Neural cell (in vitro differentiated cells): ENCODE results near the gene ITLN2. TPM values are rescaled to one million over a fixed set of nuclear protein-coding genes. Genes with fewer than 3 reads are reported as not detected.

Experiments
- H2AFZ ChIP-seq: fragments of 200-600, 300-800 bp; sonication (generic), shearing (Covaris generic); 2 replicates; pipeline ENCODE4 v1.6.0; 2014; ENCODE audit warnings: low read depth, mild to moderate bottlenecking, antibody characterized with exemption, low read length, moderate library complexity
- H3F3A ChIP-seq: fragments of 200-600 bp; shearing (Covaris generic); 2 replicates; pipeline ENCODE4 v1.6.1; 2016; ENCODE audit warnings: mild to moderate bottlenecking, moderate library complexity, mixed read lengths, antibody characterized with exemption, low read length; ENCODE audit not compliant: insufficient read depth, poor library complexity, severe bottlenecking
- H3K27ac ChIP-seq: fragments of 200-600, 300-800 bp; sonication (generic), shearing (Covaris generic); 2 replicates; pipeline ENCODE4 v1.5.1; 2014; ENCODE audit warnings: mild to moderate bottlenecking, low read length, moderate library complexity
- H3K27me3 ChIP-seq: fragments of 300-800, 200-600 bp; sonication (generic), shearing (Covaris generic); 2 replicates; pipeline ENCODE4 v1.6.0; 2014; ENCODE audit warnings: mild to moderate bottlenecking, low read depth, low read length, moderate library complexity; ENCODE audit not compliant: insufficient read depth
- H3K36me3 ChIP-seq: fragments of 300-800, 200-600 bp; sonication (generic), shearing (Covaris generic); 2 replicates; pipeline ENCODE4 v1.5.1; 2014; ENCODE audit warnings: mild to moderate bottlenecking, antibody characterized with exemption, low read length, moderate library complexity; ENCODE audit not compliant: insufficient read depth
- H3K4me2 ChIP-seq: fragments of 300-800, 200-600 bp; sonication (generic), shearing (Covaris generic); 2 replicates; pipeline ENCODE4 v1.6.0; 2014; ENCODE audit warnings: mild to moderate bottlenecking, low read length
- H3K4me3 ChIP-seq: fragments of 300-800, 200-600 bp; sonication (generic), shearing (Covaris generic); 2 replicates; pipeline ENCODE4 v1.5.1; 2014; ENCODE audit warnings: mild to moderate bottlenecking, low read length, moderate library complexity
- H3K79me2 ChIP-seq: fragments of 200-600 bp; shearing (Covaris generic); replicated peaks from 2 replicates; pipeline ENCODE4 v1.6.0; 2014; ENCODE audit warnings: mild to moderate bottlenecking, low read length, moderate library complexity; ENCODE audit not compliant: insufficient read depth
- H3K9ac ChIP-seq: fragments of 300-800, 200-600 bp; sonication (generic), shearing (Covaris generic); 2 replicates; pipeline ENCODE4 v1.6.1; 2016; ENCODE audit warnings: mild to moderate bottlenecking, low read length, mixed read lengths
- H3K9me2 ChIP-seq: fragments of 200-600 bp; shearing (Covaris generic); 2 replicates; pipeline ENCODE4 v1.6.1; 2016; ENCODE audit warnings: mild to moderate bottlenecking, low read length, mixed read lengths; ENCODE audit not compliant: insufficient read depth
- H3K9me3 ChIP-seq: fragments of 200-600, 300-800 bp; sonication (generic), shearing (Covaris generic); 2 replicates; pipeline ENCODE4 v1.6.1; 2016; ENCODE audit warnings: mild to moderate bottlenecking, mixed run types, low read length, moderate library complexity, mixed read lengths
- H4K20me1 ChIP-seq: fragments of 200-600 bp; shearing (Covaris generic); 2 replicates; pipeline ENCODE4 v1.6.1; 2016; ENCODE audit warnings: mild to moderate bottlenecking, mixed run types; ENCODE audit not compliant: insufficient read depth
- EP300 ChIP-seq: fragments of 450-650 bp; conservative IDR thresholded peaks from 2 replicates; pipeline ENCODE4 v1.6.1; 2014; ENCODE audit warnings: antibody characterized with exemption, mild to moderate bottlenecking, moderate library complexity; ENCODE audit not compliant: poor library complexity, severe bottlenecking
- EZH2 ChIP-seq: fragments of 200-600, 300-800 bp; shearing (Covaris generic), sonication (generic); IDR thresholded peaks from 2 replicates; pipeline ENCODE4 v1.6.1; 2014; ENCODE audit warnings: antibody characterized with exemption, low read length, borderline replicate concordance, mild to moderate bottlenecking; ENCODE audit not compliant: insufficient read depth, poor library complexity, severe bottlenecking
- MXI1 ChIP-seq: fragments of 450-650 bp; conservative IDR thresholded peaks from 2 replicates; pipeline ENCODE4 v1.6.1; 2014; ENCODE audit warnings: antibody characterized with exemption, mild to moderate bottlenecking; ENCODE audit not compliant: poor library complexity, severe bottlenecking
- POLR2AphosphoS5 ChIP-seq: IDR thresholded peaks from 2 replicates; pipeline ENCODE4 v1.6.1; 2012
- RAD21 ChIP-seq: fragments of 450-650 bp; conservative IDR thresholded peaks from 2 replicates; pipeline ENCODE4 v1.6.1; 2014; ENCODE audit warnings: antibody characterized with exemption, mild to moderate bottlenecking, moderate library complexity
- SMC3 ChIP-seq: fragments of 450-650 bp; conservative IDR thresholded peaks from 2 replicates; pipeline ENCODE4 v1.6.1; 2014; ENCODE audit warnings: antibody characterized with exemption, mild to moderate bottlenecking, moderate library complexity; ENCODE audit not compliant: poor library complexity
- TAF1 ChIP-seq: IDR thresholded peaks from 2 replicates; pipeline ENCODE4 v1.6.1; 2012; ENCODE audit warnings: low read depth
- polyA plus RNA-seq: library from polyadenylated mRNA; depleted of rRNA; stranded (reverse); fragments of >200 nt; gene quantifications from 2 replicates; pipeline ENCODE4 v1.2.3, GENCODE V29; 2014
- TF ChIP-seq, protein P1 (sequence below): fragments of 450-650 bp; IDR thresholded peaks from 2 replicates; pipeline ENCODE4 v1.5.1; 2014; ENCODE audit warnings: antibody characterized with exemption, mild to moderate bottlenecking, moderate library complexity; ENCODE audit not compliant: poor library complexity, severe bottlenecking
- TF ChIP-seq, protein P2 (sequence below): IDR thresholded peaks from 2 replicates; pipeline ENCODE4 v1.6.1; 2012; ENCODE audit warnings: borderline replicate concordance

Gene ITLN2
- polyA plus RNA-seq, 1 donor from 2014 or later: not detected

DNA sequence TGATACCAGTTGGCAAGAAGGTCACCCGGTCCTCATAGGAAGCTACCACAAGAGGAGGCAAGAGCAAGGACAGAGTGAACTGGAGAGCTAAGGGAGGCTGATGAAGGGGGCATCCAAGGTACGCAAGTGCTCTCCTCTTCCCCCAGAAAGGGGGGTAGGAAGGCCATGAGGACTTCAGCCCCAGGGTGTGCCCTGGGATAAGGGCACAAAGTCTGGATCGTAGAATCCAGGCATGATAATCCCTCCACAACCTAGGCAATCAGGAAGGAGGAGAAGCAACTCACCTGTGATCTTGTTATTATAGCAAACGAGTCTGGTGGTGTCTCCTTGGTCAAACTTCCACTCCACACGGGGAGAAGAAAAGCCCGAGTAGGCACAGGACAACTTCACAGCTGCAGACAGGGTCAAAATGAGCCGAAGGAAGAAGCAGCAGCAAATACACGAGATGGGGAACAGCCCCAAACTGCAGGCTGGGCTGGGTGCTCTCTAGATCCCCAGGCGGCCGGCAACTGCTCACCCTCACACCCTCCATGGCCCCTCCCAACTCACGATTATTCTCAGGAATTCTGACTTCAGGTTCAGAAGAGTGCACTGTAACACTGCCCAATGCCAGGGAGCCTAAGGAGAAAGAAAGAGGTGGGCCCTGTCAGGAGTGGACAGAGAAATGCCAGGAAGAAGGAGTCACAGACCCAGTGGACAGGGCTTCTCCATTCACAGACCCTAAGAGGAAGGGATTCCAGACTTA, 46.3 kb upstream of the ITLN2 start:
- H3K27me3 ChIP-seq: no peaks in the 10 kb centered on the region
- no peaks in the 10 kb centered on the region for H3F3A ChIP-seq
- no peak overlapping the region for H3K4me3 ChIP-seq
- no peak overlapping the region for H3K27ac ChIP-seq
- H3K4me2 ChIP-seq: no peak overlapping the region
- no peaks in the 10 kb centered on the region for H3K9me3 ChIP-seq
- no peaks in the 10 kb centered on the region for H3K9me2 ChIP-seq
- H3K79me2 ChIP-seq: no peaks in the 10 kb centered on the region
- H2AFZ ChIP-seq: no peak overlapping the region
- no peak overlapping the region for H3K9ac ChIP-seq
- no peaks in the 10 kb centered on the region for H3K36me3 ChIP-seq
- TF ChIP-seq MXI1 (no peak), SMC3 (no peak), TAF1 (no peak), EP300 (no peak), EZH2 (no peak), RAD21 (no peak), POLR2AphosphoS5 (no peak)
- TF ChIP-seq, protein P1, sequence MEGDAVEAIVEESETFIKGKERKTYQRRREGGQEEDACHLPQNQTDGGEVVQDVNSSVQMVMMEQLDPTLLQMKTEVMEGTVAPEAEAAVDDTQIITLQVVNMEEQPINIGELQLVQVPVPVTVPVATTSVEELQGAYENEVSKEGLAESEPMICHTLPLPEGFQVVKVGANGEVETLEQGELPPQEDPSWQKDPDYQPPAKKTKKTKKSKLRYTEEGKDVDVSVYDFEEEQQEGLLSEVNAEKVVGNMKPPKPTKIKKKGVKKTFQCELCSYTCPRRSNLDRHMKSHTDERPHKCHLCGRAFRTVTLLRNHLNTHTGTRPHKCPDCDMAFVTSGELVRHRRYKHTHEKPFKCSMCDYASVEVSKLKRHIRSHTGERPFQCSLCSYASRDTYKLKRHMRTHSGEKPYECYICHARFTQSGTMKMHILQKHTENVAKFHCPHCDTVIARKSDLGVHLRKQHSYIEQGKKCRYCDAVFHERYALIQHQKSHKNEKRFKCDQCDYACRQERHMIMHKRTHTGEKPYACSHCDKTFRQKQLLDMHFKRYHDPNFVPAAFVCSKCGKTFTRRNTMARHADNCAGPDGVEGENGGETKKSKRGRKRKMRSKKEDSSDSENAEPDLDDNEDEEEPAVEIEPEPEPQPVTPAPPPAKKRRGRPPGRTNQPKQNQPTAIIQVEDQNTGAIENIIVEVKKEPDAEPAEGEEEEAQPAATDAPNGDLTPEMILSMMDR: no peak
- TF ChIP-seq, protein P2, sequence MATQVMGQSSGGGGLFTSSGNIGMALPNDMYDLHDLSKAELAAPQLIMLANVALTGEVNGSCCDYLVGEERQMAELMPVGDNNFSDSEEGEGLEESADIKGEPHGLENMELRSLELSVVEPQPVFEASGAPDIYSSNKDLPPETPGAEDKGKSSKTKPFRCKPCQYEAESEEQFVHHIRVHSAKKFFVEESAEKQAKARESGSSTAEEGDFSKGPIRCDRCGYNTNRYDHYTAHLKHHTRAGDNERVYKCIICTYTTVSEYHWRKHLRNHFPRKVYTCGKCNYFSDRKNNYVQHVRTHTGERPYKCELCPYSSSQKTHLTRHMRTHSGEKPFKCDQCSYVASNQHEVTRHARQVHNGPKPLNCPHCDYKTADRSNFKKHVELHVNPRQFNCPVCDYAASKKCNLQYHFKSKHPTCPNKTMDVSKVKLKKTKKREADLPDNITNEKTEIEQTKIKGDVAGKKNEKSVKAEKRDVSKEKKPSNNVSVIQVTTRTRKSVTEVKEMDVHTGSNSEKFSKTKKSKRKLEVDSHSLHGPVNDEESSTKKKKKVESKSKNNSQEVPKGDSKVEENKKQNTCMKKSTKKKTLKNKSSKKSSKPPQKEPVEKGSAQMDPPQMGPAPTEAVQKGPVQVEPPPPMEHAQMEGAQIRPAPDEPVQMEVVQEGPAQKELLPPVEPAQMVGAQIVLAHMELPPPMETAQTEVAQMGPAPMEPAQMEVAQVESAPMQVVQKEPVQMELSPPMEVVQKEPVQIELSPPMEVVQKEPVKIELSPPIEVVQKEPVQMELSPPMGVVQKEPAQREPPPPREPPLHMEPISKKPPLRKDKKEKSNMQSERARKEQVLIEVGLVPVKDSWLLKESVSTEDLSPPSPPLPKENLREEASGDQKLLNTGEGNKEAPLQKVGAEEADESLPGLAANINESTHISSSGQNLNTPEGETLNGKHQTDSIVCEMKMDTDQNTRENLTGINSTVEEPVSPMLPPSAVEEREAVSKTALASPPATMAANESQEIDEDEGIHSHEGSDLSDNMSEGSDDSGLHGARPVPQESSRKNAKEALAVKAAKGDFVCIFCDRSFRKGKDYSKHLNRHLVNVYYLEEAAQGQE: no peak
- H4K20me1 ChIP-seq: no peaks in the 10 kb centered on the region

DNA sequence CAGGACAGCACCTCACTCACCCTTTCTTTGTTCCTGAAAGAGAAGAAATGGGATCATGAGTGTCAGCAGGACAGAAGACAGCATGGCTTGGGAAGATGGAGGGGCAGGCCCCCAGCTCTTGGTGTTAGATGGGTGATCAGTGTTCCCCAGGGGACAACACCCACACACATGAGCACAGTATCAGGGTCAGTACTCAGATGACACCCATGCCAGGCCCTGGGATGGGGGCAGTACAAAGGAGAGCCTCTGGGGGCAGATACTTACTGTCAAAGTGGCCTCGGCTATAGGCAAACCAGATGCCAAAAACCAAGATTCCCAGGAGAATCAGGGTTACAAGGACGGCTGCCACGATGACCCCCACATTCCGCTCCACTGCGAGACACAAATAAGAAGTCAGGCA, 44.8 kb upstream of the ITLN2 start:
- Histone ChIP-seq H3K9me3 (no peaks in the 10 kb centered on the region), H2AFZ (no peak overlapping the region), H3K27me3 (no peaks in the 10 kb centered on the region), H3K4me3 (no peak overlapping the region), H3K27ac (no peak overlapping the region), H3K36me3 (no peaks in the 10 kb centered on the region), H4K20me1 (no peaks in the 10 kb centered on the region), H3K9me2 (no peaks in the 10 kb centered on the region), H3F3A (no peaks in the 10 kb centered on the region), H3K9ac (no peak overlapping the region), H3K79me2 (no peaks in the 10 kb centered on the region), H3K4me2 (no peak overlapping the region)
- TF ChIP-seq MXI1 (no peak), RAD21 (no peak), SMC3 (no peak), EZH2 (no peak), TAF1 (no peak), POLR2AphosphoS5 (no peak), EP300 (no peak)
- TF ChIP-seq, protein P1: no peak
- TF ChIP-seq, protein P2: no peak
